NCI-H1436 (cell line): ENCODE results near the gene SMPD3.

Source experiments
- DNase-seq: peaks from one replicate; lab custom pipeline; 2025; lab: John Stamatoyannopoulos, UW

Gene SMPD3

DNA sequence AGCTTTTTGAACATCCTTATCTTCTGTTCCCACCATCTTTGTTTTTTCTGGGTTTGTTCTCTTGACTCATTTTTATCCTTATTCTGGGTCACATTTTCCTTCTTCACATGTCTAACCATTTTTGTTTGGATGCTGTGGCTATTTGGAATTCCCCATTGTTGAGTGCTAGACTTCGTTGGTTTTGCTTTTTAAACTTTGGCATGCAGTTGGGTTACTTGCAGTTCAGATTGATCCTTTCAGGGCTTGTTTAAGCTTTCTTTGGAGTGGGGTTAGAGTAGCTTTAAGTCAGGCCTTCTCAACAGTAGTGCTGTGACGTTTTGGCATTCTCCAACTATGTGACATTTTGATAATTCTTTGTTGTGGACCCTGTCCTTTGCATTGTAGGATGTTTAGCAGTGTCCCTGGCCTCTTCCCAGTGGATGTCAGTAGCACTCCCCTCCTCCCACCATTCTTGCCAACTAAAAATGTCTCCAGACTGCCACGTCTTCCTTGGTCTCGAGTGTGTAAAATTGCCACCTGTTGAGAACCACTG lies 116.4 kb downstream of the SMPD3 start:
- DNase-seq: no peak

DNA sequence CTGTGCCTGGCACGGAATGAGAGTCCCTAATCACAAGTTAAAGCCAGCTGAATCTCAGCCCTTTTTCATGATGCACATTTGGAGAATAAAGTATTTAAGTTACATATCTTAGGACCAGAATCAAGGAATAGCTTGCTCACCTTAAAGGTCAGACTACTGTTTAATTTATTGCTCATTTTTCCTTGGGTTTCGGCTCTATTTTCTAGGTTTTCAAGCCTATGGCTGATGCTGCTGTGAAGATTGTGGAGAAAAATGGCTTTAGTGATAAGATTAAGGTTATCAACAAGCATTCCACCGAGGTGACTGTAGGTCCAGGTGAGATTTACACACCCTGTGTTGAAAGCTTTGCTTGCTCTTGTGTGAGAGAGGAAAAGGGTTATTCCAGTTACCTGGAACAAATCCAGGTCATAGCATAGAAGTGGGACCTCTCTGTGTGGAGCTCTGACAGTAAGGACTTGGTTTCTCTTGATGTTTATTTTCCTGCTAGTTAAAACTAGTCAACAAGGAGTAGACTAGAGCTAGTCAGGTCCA lies 119.4 kb downstream of the SMPD3 start:
- no peak for DNase-seq

DNA sequence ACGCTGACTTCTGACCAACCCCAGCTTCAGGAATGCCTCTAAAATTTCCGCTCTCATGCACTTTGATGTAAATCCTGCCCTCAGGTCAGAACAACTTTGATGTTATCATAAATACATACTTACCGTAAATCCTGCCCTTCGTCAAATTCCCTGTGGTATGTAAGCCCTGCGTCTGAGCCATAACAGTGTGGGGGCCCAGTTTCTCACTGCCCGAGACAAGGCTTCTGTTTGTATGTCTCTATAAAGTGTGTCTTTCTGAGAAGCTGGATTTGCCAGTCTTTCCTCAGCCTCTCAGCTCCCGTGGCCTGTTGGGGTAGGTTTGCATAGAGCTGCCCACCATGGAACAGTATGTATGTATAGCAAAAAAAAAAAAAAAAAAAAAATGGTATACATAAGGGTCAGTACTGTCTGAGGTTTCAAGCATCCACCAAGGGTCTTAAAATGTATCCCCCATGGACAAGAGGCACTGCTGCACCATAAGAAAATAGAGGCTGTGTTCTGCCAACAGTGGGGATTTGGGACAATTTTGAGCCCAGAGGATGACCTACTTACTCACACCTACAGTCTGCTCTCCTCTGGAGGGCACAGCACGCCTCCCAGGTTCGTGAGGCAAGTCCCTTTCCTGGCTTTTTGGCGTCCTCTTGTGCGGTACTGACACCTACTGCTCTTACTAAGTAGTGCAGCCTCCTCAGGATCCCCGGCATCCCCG lies 120.0 kb downstream of the SMPD3 start:
- peak; percentile 72 for DNase-seq

DNA sequence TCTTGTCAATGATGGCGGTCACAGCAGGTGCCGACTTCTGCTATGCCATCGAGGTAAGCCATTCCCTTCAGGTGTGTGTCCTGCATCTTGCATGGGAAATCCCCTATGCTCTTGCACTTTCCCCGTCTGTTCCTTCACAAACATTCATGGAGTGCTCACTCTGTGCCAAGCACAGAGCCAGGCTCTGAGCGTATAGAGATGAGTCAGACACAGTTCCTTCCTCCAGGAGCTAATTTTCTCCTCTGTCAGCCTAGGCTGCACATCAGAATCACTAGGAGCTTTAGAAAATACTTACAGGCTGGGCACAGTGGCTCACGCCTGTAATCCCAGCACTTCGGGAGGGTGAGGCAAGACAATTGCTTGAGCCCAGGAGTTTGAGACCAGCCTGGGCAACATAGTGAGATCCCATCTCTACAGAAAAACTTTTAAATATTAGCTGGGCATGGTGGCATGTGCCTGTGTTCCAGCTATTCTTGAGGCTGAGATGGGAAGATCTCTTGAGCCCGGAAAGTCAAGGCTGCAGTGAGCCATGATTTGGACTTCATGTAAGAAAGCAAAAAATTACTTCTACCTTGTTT lies 123.4 kb downstream of the SMPD3 start:
- no peak for DNase-seq

DNA sequence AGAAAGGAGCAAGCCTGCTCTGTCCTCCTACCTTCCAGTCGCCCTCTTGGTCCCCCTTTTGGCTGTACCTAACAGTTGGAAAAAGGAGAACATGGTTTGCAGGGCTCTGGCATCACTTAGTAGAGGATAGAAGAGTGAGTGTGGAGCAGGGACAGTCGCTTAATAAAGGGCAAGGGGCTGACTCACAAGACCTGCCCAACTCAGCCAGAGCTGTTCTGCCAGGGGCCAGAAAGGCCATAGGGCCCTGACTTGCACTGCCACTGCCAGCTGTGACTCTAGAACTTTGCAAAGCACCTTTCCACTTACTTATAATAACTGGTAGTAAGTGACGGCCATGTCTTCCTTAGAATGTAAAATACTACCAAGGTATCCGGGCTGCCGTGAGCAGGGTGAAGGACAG lies 124.0 kb downstream of the SMPD3 start:
- DNase-seq: no peak

DNA sequence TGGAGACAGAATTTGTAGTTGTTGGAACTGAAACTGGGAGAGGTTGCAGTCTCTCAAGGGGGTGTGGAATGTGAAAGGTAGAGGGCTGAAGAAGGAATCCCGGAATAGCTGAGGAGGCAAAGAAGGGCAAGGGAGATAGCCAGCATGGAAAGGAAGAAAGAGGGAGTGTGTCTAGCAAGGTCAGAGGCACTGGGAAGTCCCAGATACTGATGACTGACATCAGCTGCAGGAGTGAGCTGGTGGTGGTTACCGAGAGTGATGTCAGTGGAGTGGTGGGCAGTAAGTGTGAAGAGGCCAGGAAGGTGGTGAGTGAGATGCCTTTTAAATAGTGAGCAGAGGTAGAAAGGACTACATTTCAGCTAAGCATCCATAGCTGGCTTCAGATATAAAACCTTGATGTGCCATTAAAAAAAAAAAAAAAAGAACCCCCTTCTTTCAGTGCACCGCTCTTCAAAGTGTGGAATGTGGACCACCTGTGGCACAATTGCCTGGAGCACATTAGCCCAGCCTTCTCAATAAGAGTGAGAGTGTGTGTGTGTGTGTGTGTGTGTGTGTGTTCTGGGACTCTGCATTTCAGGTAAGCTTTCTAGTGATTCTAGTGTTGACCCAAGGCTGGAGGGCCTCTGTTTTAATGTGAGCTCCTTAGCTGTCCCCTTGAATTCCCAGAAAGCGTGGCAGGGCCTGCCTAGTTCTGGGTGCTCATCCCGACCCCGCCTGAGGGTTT lies 129.0 kb downstream of the SMPD3 start:
- no peak for DNase-seq

DNA sequence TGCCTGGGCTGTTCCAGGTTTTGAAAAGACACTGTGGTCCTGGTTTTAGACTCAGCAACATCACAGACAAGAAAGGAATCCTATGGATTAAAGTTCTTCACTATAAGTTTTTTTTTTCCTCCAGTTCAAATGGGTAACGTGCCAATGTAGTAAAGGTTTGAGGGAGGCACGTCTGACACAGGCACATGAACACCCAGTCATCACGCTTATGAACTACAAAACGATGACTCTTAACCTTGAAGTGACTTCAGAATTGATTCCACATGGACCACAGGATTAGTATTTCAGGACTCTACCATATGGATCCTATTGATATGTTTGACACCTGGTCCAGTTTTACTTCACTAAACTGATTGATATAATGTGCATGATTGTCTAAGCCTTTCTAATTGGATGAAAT lies 135.2 kb downstream of the SMPD3 start:
- no peak for DNase-seq

DNA sequence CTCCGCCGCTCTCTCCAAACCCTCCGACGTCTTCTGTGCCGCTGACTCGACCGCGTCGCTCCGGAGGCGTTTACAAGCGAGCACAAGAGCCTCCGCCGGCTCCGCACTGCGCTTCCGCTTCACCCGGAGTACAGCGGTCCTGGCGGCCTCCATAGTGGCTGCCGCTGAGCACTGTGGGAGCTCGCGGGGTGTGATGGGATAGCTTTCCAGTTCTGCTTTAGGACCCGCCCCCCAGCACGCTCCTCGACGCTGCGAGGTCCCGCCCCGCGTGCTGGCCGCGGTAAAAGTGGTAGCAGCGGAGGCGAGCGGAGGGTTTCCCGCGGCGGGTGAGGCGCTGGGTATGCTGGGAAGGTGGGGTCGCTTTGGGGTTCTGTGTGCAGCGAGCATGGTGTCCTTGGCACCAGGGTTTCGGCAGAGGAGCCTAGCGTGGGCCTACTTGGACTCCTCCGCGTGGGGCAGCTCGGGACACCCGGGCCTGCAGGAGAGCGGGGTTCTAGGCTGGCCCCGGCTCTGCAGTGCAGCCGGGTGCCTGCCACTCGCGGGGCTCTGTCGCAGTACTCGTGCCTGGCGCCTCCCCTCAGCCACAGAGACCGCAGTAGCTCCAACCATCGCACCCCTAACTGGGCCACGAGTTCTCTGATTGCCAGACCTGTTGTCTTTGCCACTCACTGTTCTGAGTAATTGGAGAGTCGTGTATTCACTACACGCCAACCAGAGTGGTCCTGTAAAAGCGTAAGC lies 137.4 kb downstream of the SMPD3 start, which contains the start of the genes PRMT7 and SLC7A6OS:
PRMT7 (plus strand) TSS at position 246 of the 738 bp plus-strand sequence. CDS start 4,961 bp downstream, outside the sequence.
SLC7A6OS (minus strand) TSS at position 173 of the 738 bp plus-strand sequence; CDS start at position 153, 20 bp downstream.
- peak; percentile 90 for DNase-seq

DNA sequence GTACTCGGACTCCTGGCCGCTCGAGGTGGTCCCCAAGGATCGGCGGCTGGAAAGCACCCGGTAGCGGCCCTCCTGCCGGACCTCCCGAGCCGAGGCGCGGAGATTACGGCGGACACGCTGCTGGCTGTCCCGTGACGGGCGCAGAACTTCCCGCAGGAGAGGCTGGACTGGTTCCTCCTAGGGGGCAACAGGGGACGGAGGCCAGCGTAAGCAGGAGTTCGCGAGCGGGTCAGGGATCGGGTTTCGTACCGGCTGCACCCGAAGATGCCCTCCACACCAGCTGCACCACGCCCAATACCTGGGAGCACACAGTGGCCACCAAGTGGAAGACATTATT lies 137.9 kb downstream of the SMPD3 start:
- DNase-seq: no peak

DNA sequence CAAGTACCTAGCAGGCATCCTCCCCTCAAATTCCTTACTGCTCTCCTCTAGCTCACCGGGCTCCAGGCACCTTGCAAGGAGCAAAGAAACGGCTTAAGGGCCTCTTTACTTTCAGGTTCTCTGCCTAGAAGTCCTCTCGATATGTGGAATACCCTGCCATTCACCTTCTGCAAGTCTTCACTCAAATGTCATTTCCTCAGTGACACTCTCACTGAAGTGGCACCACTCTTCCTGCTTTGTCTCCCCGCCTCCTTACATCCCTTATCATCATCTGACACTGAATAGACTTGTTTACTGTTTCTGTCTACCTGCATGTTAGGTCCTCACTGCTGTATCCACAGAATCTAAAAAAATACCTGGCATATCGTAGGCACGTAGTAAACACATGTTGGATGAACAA lies 138.5 kb downstream of the SMPD3 start:
- no peak for DNase-seq
